Activated CD4-positive, alpha-beta T cell treated with anti-CD3 and anti-CD28 coated beads, Interleukin-2, amount 10 ng/mL, durations not matched to agents 7 days and 5 days (primary cell): ENCODE results near the gene DNMT3A. TPM values are rescaled to one million over a fixed set of nuclear protein-coding genes. Genes with fewer than 3 reads are reported as not detected.
"Not testable (repeated sequence)": the region's sequence is repeated elsewhere in the genome, so short reads cannot be mapped to it uniquely, and the experiment has no call there.

Experiments
- CTCF ChIA-PET: fragments of 350-600 bp; sonication (Branson Sonifier 250); formaldehyde crosslinking; loops from one replicate; lab custom pipeline; 2021; ENCODE audit warnings: antibody characterized with exemption; lab: Charles Lee
- POLR2A ChIA-PET: fragments of 350-600 bp; sonication (Branson Sonifier 250); formaldehyde crosslinking; loops from one replicate; lab custom pipeline; 2021; ENCODE audit warnings: antibody characterized with exemption; lab: Charles Lee
- DNase-seq: peaks from one replicate; pipeline ENCODE4 v3.0.0-alpha.2; 2020
- H3K27ac Mint-ChIP-seq: one replicate; pipeline ENCODE4 v1.8.0; 2021; ENCODE audit warnings: mild to moderate bottlenecking, moderate library complexity, mixed read lengths
- H3K27me3 Mint-ChIP-seq: one replicate; pipeline ENCODE4 v1.8.0; 2021; ENCODE audit warnings: mixed read lengths
- H3K36me3 Mint-ChIP-seq: one replicate; pipeline ENCODE4 v1.8.0; 2021; ENCODE audit warnings: low read depth, mixed read lengths
- H3K4me1 Mint-ChIP-seq: one replicate; pipeline ENCODE4 v1.8.0; 2021; ENCODE audit warnings: mixed read lengths
- H3K4me3 Mint-ChIP-seq: one replicate; pipeline ENCODE4 v1.8.0; 2021; ENCODE audit warnings: mild to moderate bottlenecking, moderate library complexity, mixed read lengths
- H3K9me3 Mint-ChIP-seq: one replicate; pipeline ENCODE4 v1.8.0; 2021; ENCODE audit warnings: mixed read lengths
- total RNA-seq, 2 experiments: library from RNA; stranded (reverse); gene quantifications; one replicate each; pipeline ENCODE4 v1.2.3, GENCODE V29; 2021

DNMT3A gene
- total RNA-seq, 2 experiments from 2014 or later, result 55.9 to 62.3 TPM

- H3K27ac Mint-ChIP-seq, H3K36me3 Mint-ChIP-seq, DNase-seq, CTCF ChIA-PET, H3K9me3 Mint-ChIP-seq, H3K4me3 Mint-ChIP-seq, H3K27me3 Mint-ChIP-seq, POLR2A ChIA-PET: not testable (repeated sequence)
- H3K4me1 Mint-ChIP-seq, result peaks cover 38% of the 10 kb centered on the region
These were observed 130.8 kb downstream of the DNMT3A start for GRCh38 chr2:25210923-25211322.

GRCh38 chr2:25207078-25207545 lies 134.6 kb downstream of the DNMT3A start:
- no peak for DNase-seq
- H3K9me3 Mint-ChIP-seq, result no peaks in the 10 kb centered on the region
- no peaks in the 10 kb centered on the region for H3K27me3 Mint-ChIP-seq
- CTCF ChIA-PET, result interaction anchor here (0.7 to 1.5 kb wide), 2 partner anchors 9 to 12 kb away, joined by 4 read pairs; no protein-coding TSS in a partner anchor
- no peaks in the 10 kb centered on the region for H3K36me3 Mint-ChIP-seq
- H3K4me1 Mint-ChIP-seq, result peaks cover 39% of the 10 kb centered on the region
- POLR2A ChIA-PET, result no interaction called here
- no peak overlapping the region for H3K27ac Mint-ChIP-seq
- no peak overlapping the region for H3K4me3 Mint-ChIP-seq

- Mint-ChIP-seq H3K4me1 (peaks cover 24% of the 10 kb centered on the region), H3K4me3 (no peak overlapping the region), H3K36me3 (no peaks in the 10 kb centered on the region), H3K27me3 (no peaks in the 10 kb centered on the region), H3K9me3 (no peaks in the 10 kb centered on the region), H3K27ac (no peak overlapping the region)
- ChIA-PET CTCF (no interaction called here), POLR2A (no interaction called here)
- DNase-seq, result no peak
These were observed 137.4 kb downstream of the DNMT3A start for GRCh38 chr2:25204190-25204838.

GRCh38 chr2:25202275-25202674 lies 139.4 kb downstream of the DNMT3A start:
- no peak overlapping the region for H3K4me3 Mint-ChIP-seq
- DNase-seq, result no peak
- ChIA-PET CTCF (no interaction called here), POLR2A (no interaction called here)
- peak overlapping the region; percentile 25 for H3K27ac Mint-ChIP-seq
- no peaks in the 10 kb centered on the region for H3K36me3 Mint-ChIP-seq
- peaks cover 17% of the 10 kb centered on the region for H3K4me1 Mint-ChIP-seq
- H3K9me3 Mint-ChIP-seq, result no peaks in the 10 kb centered on the region
- peaks cover 4% of the 10 kb centered on the region for H3K27me3 Mint-ChIP-seq

GRCh38 chr2:25201794-25202193 lies 139.9 kb downstream of the DNMT3A start:
- H3K27me3 Mint-ChIP-seq, result peaks cover 4% of the 10 kb centered on the region
- POLR2A ChIA-PET, result no interaction called here
- H3K36me3 Mint-ChIP-seq, result no peaks in the 10 kb centered on the region
- peaks cover 14% of the 10 kb centered on the region for H3K4me1 Mint-ChIP-seq
- H3K4me3 Mint-ChIP-seq, result no peak overlapping the region
- DNase-seq, result no peak
- H3K9me3 Mint-ChIP-seq, result no peaks in the 10 kb centered on the region
- no peak overlapping the region for H3K27ac Mint-ChIP-seq
- CTCF ChIA-PET, result no interaction called here

- CTCF ChIA-PET, result no interaction called here
- peaks cover 13% of the 10 kb centered on the region for H3K4me1 Mint-ChIP-seq
- no peak overlapping the region for H3K4me3 Mint-ChIP-seq
- DNase-seq, result no peak
- POLR2A ChIA-PET, result no interaction called here
- H3K9me3 Mint-ChIP-seq, result no peaks in the 10 kb centered on the region
- H3K27ac Mint-ChIP-seq, result no peak overlapping the region
- peaks cover 4% of the 10 kb centered on the region for H3K27me3 Mint-ChIP-seq
- H3K36me3 Mint-ChIP-seq, result no peaks in the 10 kb centered on the region
These were observed 140.5 kb downstream of the DNMT3A start for GRCh38 chr2:25201265-25201664.

GRCh38 chr2:25198576-25198975 lies 143.1 kb downstream of the DNMT3A start:
- no peak overlapping the region for H3K4me3 Mint-ChIP-seq
- no peak overlapping the region for H3K27ac Mint-ChIP-seq
- H3K4me1 Mint-ChIP-seq, result peaks cover 13% of the 10 kb centered on the region
- no peaks in the 10 kb centered on the region for H3K36me3 Mint-ChIP-seq
- no peaks in the 10 kb centered on the region for H3K9me3 Mint-ChIP-seq
- no peak for DNase-seq
- ChIA-PET CTCF (no interaction called here), POLR2A (no interaction called here)
- peaks cover 4% of the 10 kb centered on the region for H3K27me3 Mint-ChIP-seq

GRCh38 chr2:25198209-25198525 lies 143.6 kb downstream of the DNMT3A start:
- H3K4me3 Mint-ChIP-seq, result no peak overlapping the region
- H3K36me3 Mint-ChIP-seq, result no peaks in the 10 kb centered on the region
- CTCF ChIA-PET, result no interaction called here

GRCh38 chr2:25197336-25198208 lies 144.2 kb downstream of the DNMT3A start:
- Mint-ChIP-seq H3K4me1 (peaks cover 11% of the 10 kb centered on the region), H3K36me3 (no peaks in the 10 kb centered on the region), H3K27ac (no peak overlapping the region), H3K27me3 (peaks cover 4% of the 10 kb centered on the region), H3K4me3 (no peak overlapping the region), H3K9me3 (no peaks in the 10 kb centered on the region)
- POLR2A ChIA-PET, result no interaction called here
- CTCF ChIA-PET, result interaction anchor here (0.7 to 2.2 kb wide), 2 partner anchors 32 to 57 kb away, joined by 3 to 7 read pairs; no protein-coding TSS in a partner anchor
- no peak for DNase-seq

More at GRCh38 chr2:25198209-25198525, 143.6 kb downstream of the DNMT3A start:
- H3K27ac Mint-ChIP-seq, result no peak overlapping the region
- POLR2A ChIA-PET, result no interaction called here
- H3K9me3 Mint-ChIP-seq, result no peaks in the 10 kb centered on the region
- H3K4me1 Mint-ChIP-seq, result peaks cover 13% of the 10 kb centered on the region
- peaks cover 4% of the 10 kb centered on the region for H3K27me3 Mint-ChIP-seq
- no peak for DNase-seq

- Mint-ChIP-seq H3K27me3 (peaks cover 6% of the 10 kb centered on the region), H3K4me1 (no peaks in the 10 kb centered on the region), H3K4me3 (no peak overlapping the region), H3K36me3 (no peaks in the 10 kb centered on the region), H3K9me3 (no peaks in the 10 kb centered on the region), H3K27ac (no peak overlapping the region)
- POLR2A ChIA-PET, result no interaction called here
- DNase-seq, result no peak
- CTCF ChIA-PET, result interaction anchor here (0.6 to 0.9 kb wide), 4 partner anchors 12 to 219 kb away, joined by 3 to 6 read pairs (median 4); no protein-coding TSS in a partner anchor
These were observed 147.1 kb downstream of the DNMT3A start for GRCh38 chr2:25194576-25195122.

GRCh38 chr2:25190536-25190935 lies 151.2 kb downstream of the DNMT3A start:
- no peak overlapping the region for H3K27ac Mint-ChIP-seq
- no peaks in the 10 kb centered on the region for H3K36me3 Mint-ChIP-seq
- ChIA-PET CTCF (no interaction called here), POLR2A (no interaction called here)
- H3K4me3 Mint-ChIP-seq, result no peak overlapping the region
- H3K9me3 Mint-ChIP-seq, result no peaks in the 10 kb centered on the region
- DNase-seq, result no peak
- peaks cover 1% of the 10 kb centered on the region for H3K27me3 Mint-ChIP-seq
- no peaks in the 10 kb centered on the region for H3K4me1 Mint-ChIP-seq

- no peaks in the 10 kb centered on the region for H3K36me3 Mint-ChIP-seq
- no peak overlapping the region for H3K27ac Mint-ChIP-seq
- no peak overlapping the region for H3K4me3 Mint-ChIP-seq
- H3K9me3 Mint-ChIP-seq, result no peaks in the 10 kb centered on the region
- DNase-seq, result no peak
- peaks cover 1% of the 10 kb centered on the region for H3K27me3 Mint-ChIP-seq
- ChIA-PET POLR2A (no interaction called here), CTCF (no interaction called here)
- no peaks in the 10 kb centered on the region for H3K4me1 Mint-ChIP-seq
These were observed 153.3 kb downstream of the DNMT3A start for GRCh38 chr2:25188405-25188804.
